Thyroid gland (tissue), 4 donors: Measurements from ENCODE around the gene RASSF8.

ENCODE experiments used
- POLR2A ChIP-seq, 2 donors: fragments of 450-650 bp; IDR thresholded peaks; one replicate each; pipeline ENCODE4 v1.6.1; 2017; ENCODE audit warnings: antibody characterized with exemption in 2 of 2, mild to moderate bottlenecking in 2 of 2, moderate library complexity in 1 of 2
- TF ChIP-seq, protein P1 (sequence below), 6 experiments: fragments of 200-600 bp in 3 of 6; fragments of 450-650 bp in 3 of 6; sonication (generic) in 3 of 6; IDR thresholded peaks; one replicate each; pipeline ENCODE4 v1.5.1; 2016 to 2019; ENCODE audit warnings: antibody characterized with exemption in 6 of 6, mild to moderate bottlenecking in 2 of 6, inconsistent platforms in 1 of 6, moderate library complexity in 1 of 6

DNA sequence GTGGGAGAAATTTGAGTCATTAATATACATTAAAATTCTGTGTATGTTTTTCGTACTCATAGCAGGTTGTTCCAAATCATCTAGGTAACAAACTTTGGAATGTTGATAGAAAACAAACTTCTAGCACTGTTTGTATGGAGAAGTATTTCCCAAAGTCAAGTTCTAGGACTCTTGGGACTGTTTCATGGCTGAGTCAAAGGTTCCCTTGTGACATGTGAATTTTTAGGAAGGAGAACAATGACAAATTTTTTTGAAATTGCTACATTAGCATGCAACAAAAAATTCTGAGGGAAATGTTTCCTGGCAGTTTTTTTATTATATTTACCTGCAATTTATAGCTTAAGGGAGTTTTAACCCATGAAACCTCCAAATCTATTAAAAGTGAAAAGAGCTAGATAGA, 73.8 kb downstream of the RASSF8 start:
- TF ChIP-seq, protein P1, sequence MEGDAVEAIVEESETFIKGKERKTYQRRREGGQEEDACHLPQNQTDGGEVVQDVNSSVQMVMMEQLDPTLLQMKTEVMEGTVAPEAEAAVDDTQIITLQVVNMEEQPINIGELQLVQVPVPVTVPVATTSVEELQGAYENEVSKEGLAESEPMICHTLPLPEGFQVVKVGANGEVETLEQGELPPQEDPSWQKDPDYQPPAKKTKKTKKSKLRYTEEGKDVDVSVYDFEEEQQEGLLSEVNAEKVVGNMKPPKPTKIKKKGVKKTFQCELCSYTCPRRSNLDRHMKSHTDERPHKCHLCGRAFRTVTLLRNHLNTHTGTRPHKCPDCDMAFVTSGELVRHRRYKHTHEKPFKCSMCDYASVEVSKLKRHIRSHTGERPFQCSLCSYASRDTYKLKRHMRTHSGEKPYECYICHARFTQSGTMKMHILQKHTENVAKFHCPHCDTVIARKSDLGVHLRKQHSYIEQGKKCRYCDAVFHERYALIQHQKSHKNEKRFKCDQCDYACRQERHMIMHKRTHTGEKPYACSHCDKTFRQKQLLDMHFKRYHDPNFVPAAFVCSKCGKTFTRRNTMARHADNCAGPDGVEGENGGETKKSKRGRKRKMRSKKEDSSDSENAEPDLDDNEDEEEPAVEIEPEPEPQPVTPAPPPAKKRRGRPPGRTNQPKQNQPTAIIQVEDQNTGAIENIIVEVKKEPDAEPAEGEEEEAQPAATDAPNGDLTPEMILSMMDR (IDR thresholded peaks at IDR 0.05): no peak
- TF ChIP-seq POLR2A (IDR thresholded peaks at IDR 0.05): no peak
